Stimulated activated CD4-positive, alpha-beta T cell treated with anti-CD3 and anti-CD28 coated beads, Interleukin-1b, Interleukin-23, amount 100 ng/mL, for 4 hours (primary cell): ENCODE measurements around the gene NR5A2.

Experiments used
- DNase-seq, 2 donors: peaks; one replicate each; pipeline ENCODE4 v3.0.0-alpha.2; 2020; ENCODE audit warnings: low read depth in 2 of 2

NR5A2 gene

GRCh38 chr1:200072636-200073285 is 45.3 kb downstream of the NR5A2 start:
- no peak for DNase-seq

GRCh38 chr1:200073286-200073637 is 45.8 kb downstream of the NR5A2 start:
- no peak for DNase-seq

DNA sequence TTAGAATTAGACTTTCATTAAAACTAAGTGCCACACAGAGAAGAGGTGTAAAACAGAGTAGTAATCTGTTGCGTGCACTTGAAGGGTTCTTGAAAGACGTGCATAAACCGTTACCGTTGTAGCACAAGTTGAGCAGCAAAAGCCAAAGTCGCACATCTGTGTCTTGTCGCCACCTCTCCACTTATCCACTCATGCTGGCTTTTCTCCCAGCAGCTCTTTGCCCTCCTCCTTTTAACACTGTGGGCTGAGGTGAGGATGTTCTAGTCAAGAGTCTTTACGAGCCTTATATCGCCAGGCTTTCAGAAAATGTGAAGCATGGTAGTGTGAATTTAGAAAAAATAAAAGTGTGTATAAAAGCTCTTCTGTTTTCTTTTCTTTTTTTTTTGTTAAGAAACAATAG is 48.0 kb downstream of the NR5A2 start:
- no peak for DNase-seq

DNA sequence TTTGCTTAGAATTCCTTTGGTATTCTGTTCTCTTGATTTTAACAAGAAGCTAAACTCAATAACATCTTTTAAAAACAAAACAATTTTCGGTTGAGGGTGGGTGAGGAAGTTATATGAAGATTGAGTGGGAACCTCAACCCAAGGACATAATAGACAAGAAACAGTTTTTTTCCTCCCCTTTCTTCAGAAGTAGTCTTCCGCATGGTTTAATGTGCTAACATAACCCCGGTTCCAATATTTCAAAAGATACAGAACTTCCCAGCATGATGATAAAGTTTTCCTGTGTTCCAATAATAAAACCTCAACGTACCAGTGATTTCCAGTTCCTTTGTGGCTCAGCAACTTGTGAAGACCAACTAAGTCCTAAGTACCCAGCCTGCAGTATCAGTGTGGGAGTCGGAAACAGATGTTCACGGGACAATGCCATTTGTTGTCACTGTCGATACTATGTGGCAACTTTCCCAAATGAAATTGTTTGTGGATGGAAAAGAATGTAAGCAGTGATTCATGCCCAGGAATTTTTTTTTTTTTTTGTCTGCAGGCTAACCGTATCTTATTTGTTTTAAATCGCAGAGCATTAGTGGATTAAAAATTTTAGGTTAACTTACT is 48.5 kb downstream of the NR5A2 start:
- DNase-seq = no peak

GRCh38 chr1:200079232-200079940 is 51.9 kb downstream of the NR5A2 start:
- no peak for DNase-seq

DNA sequence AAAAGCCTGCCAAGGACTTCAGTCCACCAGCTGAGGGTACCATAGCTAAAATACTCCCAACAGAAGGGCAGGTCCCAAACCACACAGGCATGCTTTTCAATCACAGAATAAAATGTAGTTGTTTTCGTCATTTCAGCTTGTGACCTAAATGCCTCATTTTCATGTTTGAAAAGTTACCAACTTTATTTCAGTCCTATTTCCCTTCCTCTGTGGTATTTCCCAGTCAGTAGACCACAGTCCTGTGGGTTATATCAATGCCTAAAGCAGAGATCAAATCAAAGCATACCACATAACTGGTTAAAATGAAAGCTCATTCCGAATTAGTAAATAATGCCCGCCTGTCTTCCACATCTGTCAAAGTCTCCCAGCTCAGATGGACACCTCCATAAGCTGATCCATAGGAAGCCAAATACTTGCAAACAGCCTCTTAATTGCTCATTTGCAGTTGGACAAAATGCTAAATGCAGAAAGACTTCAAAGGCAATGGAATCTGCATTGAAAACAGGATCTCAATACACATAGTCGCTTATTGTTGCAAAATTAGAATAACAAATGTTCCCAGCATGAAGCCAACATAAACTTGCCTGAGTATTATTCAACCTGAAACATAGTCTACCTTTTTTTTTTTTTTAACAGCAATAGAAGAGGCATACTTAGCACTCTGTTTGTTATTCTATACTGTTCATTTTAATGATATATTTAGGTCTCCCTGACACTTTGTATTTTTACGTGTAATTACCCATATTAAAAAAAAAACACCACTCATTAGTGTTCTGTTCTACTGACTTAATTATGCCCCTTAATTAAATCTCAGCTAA is 53.9 kb downstream of the NR5A2 start:
- DNase-seq = no peak

DNA sequence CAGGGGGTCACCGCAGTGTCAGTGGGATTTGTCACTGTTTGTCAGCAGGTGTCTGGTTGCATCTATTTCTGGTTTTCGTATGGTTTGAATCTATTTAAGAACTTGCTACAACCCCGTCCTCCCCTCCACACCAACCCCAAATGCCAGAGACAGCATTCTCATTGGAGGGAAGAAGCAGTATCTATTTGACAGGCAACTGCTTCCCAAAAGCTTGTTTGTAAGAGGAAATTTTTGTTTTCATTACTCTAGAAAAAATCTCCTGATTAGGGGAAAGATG is 54.4 kb downstream of the NR5A2 start:
- no peak for DNase-seq

GRCh38 chr1:200082329-200082728 is 54.8 kb downstream of the NR5A2 start:
- DNase-seq = no peak

DNA sequence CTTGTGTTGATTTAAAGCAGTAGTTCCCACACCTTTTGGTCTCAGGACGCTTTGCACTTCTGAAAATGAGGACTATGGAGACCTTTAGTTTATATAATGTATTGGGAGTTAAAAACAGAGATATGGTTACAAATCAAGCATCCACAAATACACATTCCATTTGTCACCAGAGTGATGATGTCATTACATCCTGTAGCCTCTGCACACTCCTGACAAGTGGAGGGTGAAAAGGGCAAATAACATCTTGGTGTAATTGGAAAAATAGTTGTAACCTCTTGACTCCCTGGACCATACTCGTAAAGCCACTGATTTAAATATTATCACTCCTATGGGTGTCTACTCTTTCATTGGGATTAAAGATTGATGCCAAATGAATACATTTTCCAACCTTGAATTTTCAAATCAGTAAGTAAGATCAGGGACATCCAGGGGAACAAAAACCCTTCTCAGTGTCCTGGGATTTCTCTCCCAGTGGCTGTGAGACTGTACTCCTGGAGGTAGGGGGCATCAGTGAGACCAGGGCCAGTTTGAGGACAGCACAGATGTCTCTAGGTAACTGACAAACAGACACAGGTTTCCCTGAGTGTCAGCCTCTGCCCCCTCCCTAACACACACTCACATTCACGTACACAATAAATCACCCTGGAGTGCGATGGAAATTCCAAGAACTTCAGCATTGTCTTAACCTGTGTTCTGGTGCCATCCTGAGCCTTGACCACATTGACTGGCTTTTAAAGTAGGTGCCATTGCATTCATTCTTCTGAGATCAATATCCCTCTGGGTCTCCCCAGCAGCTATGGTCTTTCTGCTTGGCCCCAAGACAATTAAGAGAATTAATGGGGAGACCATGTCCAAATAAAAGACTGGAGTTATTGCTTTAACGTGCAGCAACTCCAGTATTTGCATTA is 63.0 kb downstream of the NR5A2 start:
- DNase-seq = no peak

- no peak for DNase-seq
These were observed 67.6 kb downstream of the NR5A2 start for GRCh38 chr1:200095057-200095577.

GRCh38 chr1:200096774-200097173 is 69.3 kb downstream of the NR5A2 start:
- no peak for DNase-seq

GRCh38 chr1:200099040-200099439 is 71.5 kb downstream of the NR5A2 start:
- no peak for DNase-seq

DNA sequence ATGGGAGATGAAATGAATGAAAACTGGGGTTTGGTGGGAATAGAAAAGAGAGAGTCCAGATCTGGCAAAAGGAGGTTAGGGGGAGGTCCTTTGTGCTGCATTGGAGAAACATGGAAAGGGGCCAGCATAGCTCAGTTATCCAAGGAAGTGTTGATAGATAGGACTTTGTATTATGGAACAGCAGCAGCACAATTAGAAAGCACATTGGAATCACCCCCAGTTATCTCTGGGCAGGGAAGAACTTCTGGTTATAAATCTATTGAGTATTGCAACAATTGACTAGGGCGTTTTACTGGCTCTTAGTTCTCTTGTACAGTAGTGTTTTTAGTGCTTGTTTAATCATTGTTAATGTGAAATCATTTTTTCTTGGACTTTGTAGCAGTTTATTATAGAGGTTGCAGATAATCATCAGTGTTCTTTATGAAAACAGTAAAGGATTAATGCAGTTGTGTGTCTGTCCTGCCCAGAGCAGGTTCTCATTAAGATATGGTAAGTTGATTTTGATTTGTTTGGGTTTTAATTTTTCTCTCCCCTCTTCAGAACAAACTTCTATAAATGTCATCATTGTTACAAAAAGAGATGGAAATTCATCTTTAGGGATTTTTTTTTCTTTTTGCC is 76.6 kb downstream of the NR5A2 start:
- no peak for DNase-seq

GRCh38 chr1:200107004-200107470 is 79.5 kb downstream of the NR5A2 start:
- no peak for DNase-seq

- no peak for DNase-seq
These were observed 81.1 kb downstream of the NR5A2 start for GRCh38 chr1:200108659-200109058.

DNA sequence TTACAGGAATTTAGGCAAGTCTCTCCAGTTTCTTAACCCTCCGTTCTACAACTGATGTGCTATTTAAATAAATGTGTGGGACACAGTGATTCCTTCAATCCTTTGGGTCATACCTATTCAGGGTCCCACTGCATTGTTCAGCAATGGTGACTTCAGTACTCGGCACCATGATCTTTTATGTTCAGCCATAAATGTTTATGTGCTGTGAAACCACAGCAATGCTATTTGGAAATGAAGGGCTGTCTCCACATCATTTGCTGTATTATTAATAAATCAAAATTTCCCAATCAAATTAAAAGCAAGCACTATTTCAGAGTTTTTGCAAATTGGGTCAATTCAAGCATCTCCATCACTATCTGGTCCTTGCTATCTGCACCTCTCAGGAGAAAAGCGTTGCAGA is 84.8 kb downstream of the NR5A2 start:
- DNase-seq = no peak

DNA sequence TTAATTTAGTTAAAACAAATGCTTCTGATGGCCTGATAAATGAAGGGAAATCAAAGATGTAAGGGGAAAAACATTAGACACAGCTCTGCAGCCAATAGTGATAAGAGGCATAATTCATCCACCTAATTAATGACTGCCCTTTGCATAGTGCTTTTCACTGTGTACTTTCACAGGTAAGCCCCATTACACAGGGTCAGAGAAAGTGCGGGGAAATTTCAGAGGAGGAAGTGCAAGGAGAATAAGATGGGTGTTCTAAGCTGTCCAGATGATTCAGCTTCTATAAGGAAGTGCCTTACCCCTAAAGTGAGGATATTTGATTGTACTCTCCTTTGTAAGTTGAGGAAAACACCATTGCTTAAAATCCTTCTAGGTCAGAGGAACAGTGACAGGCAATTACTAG is 88.0 kb downstream of the NR5A2 start:
- DNase-seq = no peak

DNA sequence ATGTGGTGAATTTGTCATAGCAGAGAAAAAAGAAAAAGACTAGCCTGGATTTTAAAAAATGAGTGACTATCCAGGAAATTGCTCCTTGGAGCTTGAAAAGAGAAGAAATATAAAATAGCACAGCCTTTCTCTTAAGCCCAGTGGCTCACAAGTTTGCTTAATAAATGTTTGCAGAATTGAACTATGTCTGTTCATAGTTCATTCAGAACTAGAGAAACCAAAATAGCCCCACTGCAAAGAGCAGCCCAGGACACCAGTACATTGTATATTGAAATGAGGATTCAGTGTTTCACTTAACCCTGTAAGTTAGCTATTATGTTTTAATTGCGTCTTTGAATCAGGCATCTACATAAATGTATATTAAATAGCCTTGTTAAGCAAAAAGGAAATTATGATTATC is 88.8 kb downstream of the NR5A2 start:
- no peak for DNase-seq

DNA sequence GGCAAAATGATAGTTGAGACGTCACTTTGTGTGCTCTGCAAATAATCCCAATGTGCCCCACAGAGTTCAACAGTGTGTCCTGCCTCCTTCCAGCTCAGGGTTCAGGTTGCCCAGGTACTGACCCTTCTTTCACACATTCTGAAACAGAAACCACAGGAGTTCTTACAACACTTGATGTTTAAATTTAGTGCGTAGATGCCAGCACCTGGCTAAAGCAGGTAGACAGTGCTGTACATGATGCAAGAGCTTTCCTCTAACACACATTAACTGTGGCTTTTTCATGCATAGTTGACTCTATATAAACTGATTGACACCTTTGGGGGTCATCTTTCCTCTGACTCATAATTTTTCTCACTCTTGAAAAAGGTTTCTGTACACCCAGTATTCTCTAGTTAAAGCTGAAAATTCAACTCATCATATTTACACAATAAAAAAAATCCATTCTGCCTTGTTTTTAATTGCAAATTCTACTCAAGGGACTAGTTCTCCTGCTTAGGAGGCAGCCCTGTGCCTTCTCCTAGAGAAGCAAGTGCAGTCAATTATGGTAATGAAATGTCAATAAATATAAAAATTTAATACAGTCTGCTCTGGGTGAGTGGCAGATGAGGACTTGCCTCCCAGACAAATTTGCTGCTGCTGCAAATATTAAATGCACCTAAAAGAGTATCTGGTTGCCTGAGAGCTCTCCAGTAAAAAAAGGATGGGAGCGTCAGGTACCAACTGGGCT is 91.4 kb downstream of the NR5A2 start:
- DNase-seq = no peak

- DNase-seq = no peak
These were observed 93.9 kb downstream of the NR5A2 start for GRCh38 chr1:200121421-200121820.
